Kidney epithelial cell (primary cell): Measurements from ENCODE around the gene APLF. TPM values are rescaled to one million over a fixed set of nuclear protein-coding genes. Genes with fewer than 3 reads are reported as not detected.

Source experiments
- DNase-seq: peaks from one replicate; pipeline ENCODE4 v3.0.0-alpha.2; 2010; ENCODE audit warnings: low read depth
- H3K27me3 ChIP-seq: 2 replicates; pipeline ENCODE4 v1.6.0; 2011; ENCODE audit warnings: low read length; ENCODE audit not compliant: control insufficient read depth, insufficient read depth
- H3K36me3 ChIP-seq: 2 replicates; pipeline ENCODE4 v1.5.1; 2011; ENCODE audit warnings: low read length; ENCODE audit not compliant: control insufficient read depth, insufficient read depth
- H3K4me3 ChIP-seq: 2 replicates; pipeline ENCODE4 v1.5.1; 2011; ENCODE audit warnings: low read depth, mild to moderate bottlenecking, control low read depth, low read length
- total RNA-seq: library from RNA; depleted of rRNA; stranded (reverse); fragments of >200 nt; gene quantifications from 2 replicates; pipeline ENCODE4 v1.2.3, GENCODE V29; 2015
- TF ChIP-seq, protein P1 (sequence below): IDR thresholded peaks from 2 replicates; pipeline ENCODE4 v1.5.1; 2011; ENCODE audit warnings: mild to moderate bottlenecking, moderate library complexity, low read length, control low read depth, inconsistent platforms; ENCODE audit not compliant: insufficient read depth, poor library complexity, severe bottlenecking

Gene APLF
- total RNA-seq, 1 donor from 2014 or later, result 5.1 TPM

DNA sequence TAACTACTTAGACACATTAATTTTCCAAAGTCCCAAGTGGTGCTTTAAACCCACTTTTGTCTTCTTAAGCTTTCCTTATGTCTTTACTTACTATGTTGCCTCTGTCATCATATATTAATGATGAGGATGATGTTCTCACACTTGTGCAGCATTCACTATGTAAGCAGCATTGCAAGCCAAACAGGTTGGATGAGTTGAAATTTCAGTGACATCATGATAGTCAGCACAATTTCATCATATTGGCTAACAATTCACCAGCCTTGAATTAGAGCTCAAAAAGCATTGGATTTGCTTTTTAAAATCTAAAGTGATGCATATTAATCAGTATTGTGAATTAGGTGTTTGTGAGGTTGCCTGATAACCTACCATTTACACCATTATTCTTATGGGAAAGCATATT, 7.7 kb downstream of the APLF start:
- no peaks in the 10 kb centered on the region for H3K36me3 ChIP-seq
- no peaks in the 10 kb centered on the region for H3K27me3 ChIP-seq
- TF ChIP-seq, protein P1, sequence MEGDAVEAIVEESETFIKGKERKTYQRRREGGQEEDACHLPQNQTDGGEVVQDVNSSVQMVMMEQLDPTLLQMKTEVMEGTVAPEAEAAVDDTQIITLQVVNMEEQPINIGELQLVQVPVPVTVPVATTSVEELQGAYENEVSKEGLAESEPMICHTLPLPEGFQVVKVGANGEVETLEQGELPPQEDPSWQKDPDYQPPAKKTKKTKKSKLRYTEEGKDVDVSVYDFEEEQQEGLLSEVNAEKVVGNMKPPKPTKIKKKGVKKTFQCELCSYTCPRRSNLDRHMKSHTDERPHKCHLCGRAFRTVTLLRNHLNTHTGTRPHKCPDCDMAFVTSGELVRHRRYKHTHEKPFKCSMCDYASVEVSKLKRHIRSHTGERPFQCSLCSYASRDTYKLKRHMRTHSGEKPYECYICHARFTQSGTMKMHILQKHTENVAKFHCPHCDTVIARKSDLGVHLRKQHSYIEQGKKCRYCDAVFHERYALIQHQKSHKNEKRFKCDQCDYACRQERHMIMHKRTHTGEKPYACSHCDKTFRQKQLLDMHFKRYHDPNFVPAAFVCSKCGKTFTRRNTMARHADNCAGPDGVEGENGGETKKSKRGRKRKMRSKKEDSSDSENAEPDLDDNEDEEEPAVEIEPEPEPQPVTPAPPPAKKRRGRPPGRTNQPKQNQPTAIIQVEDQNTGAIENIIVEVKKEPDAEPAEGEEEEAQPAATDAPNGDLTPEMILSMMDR, result no peak
- no peak for DNase-seq
- H3K4me3 ChIP-seq, result no peak overlapping the region

DNA sequence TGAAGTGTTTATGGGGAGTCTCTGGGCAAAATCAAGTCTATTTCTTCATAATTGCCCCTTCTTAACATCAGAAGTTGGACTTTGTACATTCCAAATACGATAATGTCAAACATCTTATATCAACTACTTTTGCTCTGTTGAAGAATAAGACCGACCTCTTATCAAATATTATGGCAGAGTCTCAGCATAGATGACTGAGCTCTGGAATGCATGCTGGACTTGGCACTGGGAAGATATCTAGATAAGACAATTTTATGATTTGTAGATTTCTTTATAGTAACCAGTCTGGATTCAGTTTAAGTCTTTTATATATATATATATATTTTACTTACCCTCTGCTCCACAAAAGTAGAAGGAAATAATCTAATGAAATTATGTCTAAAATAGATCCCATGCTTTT, 8.2 kb downstream of the APLF start:
- H3K4me3 ChIP-seq, result no peak overlapping the region
- no peaks in the 10 kb centered on the region for H3K27me3 ChIP-seq
- TF ChIP-seq, protein P1, result no peak
- H3K36me3 ChIP-seq, result no peaks in the 10 kb centered on the region
- no peak for DNase-seq

DNA sequence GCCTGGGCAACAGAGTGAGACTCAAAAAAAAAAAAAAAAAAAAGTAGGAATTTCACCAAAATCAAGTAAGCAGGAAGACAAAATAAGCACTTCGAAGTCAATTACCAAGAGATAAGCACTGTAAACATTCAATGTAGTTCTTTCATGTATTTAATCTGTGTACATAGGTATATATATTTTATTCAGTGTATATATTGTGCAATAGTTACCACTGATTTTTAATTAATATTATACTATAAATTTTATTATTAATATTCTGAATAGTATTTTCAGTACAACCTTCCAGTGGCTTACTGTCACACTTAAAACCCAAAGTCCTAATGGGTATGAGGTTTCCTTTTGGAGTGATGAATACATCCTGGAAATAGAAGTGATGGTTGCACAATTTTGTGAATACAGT, 9.1 kb downstream of the APLF start:
- Histone ChIP-seq H3K36me3 (no peaks in the 10 kb centered on the region), H3K4me3 (no peak overlapping the region), H3K27me3 (no peaks in the 10 kb centered on the region)
- TF ChIP-seq, protein P1, result no peak
- DNase-seq, result no peak

DNA sequence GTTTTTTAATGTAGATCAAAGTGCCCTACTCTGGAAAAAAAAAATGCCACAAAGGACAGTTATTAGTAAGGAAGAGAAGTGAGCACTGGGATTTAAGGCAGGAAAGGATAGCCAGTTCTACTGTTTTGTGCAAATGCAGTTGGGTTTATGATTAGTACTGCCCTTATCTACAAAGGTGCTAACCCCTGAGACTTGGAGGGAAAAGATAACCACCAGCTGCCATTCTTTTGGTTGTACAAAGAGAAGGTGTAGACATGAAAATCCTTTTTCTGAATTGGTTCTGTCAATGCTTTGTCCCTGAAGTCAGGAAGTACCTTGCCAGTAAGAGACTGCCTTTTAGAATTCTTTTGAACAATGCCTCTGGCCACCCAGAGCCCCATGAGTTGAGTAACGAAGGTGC, 11.3 kb downstream of the APLF start:
- TF ChIP-seq, protein P1, result no peak
- H3K27me3 ChIP-seq, result no peaks in the 10 kb centered on the region
- no peaks in the 10 kb centered on the region for H3K36me3 ChIP-seq
- no peak overlapping the region for H3K4me3 ChIP-seq
- no peak for DNase-seq

DNA sequence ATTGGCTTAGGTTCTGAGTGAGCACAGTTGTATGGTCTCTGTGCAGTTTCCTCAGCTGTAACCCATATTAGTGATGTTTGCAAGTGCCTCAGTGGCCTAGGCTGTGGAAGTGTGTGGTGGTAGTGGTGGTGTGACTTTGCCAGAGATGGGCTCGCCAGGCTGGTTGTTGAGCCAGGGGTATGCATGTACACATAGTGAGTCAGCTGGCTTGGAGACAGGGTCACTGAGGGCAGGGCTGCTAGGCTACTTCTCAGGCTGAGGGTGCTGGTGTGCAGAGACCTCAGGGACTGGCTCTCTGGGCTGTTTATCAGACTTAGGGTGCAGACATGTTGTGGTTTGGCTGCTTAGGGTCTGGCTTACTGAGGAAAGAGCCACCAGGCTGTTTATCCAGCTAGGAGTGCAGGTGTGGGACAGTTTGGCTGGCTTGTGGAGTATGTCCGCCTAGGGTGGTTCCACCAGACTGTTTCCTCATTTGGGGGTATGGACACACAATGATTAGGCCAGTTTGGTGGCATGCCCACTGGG, 15.0 kb downstream of the APLF start:
- H3K4me3 ChIP-seq, result no peak overlapping the region
- H3K27me3 ChIP-seq, result no peaks in the 10 kb centered on the region
- DNase-seq, result no peak
- TF ChIP-seq, protein P1, result no peak
- no peaks in the 10 kb centered on the region for H3K36me3 ChIP-seq

DNA sequence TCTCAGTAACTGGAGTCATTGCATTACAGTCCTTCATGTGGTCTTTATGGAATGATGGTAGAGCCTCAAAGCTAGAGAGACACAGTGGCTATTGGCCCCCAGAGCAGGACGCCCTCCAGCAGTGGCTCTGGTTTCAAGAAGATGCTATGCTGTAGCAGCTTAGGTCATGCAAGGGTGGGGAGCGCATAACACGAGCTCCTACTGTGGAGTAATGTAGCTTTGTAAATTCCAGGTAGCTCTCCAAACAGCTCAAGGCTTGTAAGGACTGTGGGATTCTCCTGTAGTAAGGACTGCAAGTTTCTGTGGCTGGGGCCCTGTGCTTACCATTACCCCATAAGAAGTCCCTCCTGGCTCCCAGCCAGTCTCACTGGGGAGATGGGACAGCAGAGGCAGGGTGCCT, 15.6 kb downstream of the APLF start:
- Histone ChIP-seq H3K4me3 (no peak overlapping the region), H3K27me3 (no peaks in the 10 kb centered on the region), H3K36me3 (no peaks in the 10 kb centered on the region)
- no peak for DNase-seq
- TF ChIP-seq, protein P1, result no peak
